Hematopoietic multipotent progenitor cell treated with erythropoietin and hydrocortisone succinate and interleukin-3 and kit ligand, for 6 days (in vitro differentiated cells): ENCODE measurements around the gene CNFN.
A peak's percentile ranks its signal among the peaks of the same experiment; 100 is the strongest.

Experiments used
- DNase-seq: peaks from one replicate; pipeline ENCODE4 v3.0.0-alpha.2; 2015

The CNFN gene

DNA sequence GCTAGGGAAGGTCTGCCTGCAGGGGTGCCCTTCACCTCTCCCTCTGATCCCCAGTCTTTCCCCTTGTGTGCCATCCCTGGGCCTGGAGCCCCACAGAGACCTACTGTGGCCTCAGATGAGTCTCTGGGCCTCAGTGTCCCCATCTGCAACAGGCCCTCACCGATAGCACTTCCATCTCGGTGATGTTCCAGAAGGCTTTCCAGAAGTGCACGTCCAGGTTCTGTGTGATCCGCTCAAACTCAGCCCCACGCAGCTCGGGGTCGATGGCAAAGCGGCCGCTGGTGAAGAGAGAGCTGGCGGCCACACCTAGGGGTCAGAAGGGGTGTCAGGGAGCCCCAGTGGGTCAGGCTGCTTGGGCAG lies 17.7 kb upstream of the CNFN start:
- DNase-seq = no peak

DNA sequence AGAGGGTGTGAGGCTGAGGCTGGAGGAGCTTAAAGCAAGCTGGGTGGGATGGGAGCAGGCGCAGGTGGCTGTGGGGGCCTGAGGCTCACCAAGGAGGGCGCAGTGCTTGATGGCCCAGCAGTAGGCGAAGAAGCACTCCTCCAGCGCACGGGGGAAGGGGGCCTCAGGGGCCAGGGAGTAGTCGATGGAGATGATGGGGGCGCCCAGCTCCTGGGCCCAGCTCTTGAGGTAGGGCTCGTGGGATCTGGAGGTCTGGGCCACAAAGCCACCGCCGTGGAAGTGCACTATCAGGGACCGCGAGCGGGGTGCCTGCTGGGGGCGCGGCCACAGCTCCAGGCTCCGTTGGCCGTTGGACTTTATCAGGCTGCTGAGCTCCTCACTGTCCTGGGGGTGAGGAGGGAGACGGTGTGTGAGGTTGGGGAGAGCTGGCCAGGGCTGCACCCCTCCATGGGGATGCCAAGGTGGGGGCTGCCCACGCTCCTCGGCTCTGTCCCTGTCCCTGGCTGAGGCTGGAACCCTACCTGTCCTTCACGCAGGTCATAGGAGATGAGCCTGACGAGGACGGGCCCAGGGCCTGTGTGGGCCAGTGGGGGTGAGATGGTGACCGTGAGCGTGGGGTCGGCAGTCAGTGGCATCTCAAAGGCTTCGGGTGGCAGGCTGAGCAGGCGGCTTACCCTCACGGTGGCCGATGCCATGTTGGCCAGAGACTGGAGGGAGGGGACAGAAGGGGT lies 17.2 kb upstream of the CNFN start:
- DNase-seq = peak; percentile 28

DNA sequence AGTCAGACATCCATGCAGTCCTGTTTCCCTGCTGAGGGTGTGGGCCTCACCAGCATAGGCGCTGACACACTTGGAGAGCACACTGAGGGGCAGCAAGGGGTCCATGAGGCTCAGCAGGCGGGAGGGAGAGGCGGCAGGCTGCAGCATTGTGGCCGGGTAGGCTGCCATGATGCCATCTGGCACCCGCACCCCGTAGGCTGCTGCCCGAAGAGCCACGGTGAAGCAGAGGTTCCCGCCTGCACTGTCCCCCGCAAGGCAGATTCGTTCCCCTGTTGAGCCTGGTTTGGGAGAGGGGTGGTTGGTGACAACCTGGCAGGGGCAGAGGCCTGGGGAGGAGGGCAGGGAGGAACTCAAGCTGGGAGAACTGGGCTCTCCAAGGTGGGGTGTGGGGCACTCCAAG lies 16.0 kb upstream of the CNFN start:
- DNase-seq = no peak

DNA sequence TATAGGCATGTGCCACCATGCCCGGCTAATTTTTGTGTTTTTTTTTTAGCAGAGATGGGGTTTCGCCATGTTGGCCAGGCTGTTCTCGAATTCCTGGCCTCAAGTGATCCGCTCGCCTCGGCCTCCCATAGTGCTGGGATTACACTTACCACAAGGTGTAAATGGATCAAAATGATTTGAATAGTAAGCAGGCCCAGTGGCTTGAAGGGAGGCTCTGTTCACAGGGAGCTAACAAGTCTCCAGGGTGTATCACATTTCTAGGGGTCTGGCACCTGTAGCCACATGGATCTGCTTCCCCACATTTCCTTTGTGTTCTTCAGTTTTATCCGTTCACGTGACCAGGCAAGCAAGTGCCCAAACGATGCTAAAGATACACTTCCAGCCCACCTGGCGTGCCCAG lies 13.5 kb upstream of the CNFN start:
- no peak for DNase-seq

DNA sequence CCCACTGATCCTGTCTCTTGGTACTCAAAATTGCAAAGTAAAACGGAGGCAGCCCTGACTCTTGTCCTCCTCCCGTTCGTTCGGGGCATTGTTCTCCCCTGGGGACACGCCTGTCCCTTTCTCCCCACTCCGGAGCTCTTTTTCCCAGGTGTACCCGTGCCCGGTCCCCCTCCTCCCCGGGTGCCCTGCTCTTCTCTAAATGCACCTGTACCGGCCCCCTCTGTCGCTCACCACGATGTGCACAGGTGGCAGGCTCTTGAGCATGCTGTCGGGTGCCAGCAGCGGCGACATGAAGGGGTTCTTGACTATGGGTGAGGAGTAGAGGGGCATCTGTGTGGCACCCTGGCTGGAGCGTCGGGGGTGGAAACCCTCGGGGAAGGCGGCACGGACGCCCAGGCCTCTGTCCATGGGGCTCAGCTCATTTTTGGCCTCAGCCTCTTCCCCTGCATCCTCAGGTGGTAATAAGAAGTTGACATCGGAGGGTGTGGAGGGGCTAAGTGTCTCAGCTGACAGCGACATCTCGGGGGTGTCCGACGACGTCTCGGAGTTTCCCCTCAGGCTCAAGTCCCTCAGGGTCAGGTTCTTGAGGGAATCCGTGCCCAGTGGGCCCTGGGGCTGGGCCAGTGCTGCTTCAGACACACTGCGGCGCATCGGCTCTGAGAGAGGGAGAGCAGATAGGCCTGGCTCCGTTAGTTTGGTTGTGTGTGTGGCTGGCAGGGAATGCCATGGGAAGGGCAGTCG lies 12.4 kb upstream of the CNFN start:
- no peak for DNase-seq

DNA sequence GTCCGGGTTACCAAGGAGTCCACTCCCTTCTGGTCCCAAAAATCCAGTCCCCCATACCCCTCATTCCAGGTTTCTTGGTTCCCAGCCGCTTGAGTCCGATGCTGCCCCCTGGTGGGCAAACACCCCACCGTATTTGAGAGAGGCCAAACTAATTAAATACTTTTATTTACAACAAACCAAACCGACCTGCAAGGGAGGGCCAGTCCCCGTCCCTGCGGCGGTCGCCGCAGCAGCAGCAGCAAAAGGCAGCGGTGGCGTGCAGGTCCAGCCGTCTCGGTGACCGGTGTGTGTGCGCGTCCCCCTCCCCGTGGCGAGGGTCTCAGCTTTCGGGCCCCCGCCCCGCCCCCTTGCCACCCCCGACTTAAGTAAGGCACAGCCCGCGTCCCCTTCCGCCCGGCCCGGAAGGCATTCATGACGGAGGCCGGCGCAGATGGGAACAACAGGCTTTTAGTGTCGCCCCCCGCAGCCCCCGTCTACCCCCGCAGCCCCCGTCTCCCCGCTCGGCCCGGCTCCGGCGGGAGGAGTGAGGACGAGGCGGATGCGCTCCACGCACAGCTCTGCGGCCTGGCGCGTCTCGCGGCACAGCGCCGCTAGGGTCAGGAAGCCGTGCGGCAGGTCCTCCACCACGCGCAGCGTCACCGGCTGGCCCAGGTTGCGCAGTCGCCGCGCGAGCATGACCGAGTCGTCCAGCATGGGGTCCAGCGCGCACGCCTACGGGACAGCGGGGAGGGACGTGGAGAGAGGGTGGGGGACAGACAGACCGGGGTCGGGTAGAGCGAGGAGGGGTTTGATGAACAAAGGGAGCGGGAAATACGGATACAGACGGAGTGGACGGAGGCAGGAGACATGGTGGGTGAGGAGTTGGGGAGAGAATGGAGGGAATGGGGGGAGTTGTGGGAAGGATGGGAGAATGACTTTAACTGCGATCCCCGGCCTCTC lies 11.5 kb upstream of the CNFN start:
- DNase-seq = peak; percentile 85

DNA sequence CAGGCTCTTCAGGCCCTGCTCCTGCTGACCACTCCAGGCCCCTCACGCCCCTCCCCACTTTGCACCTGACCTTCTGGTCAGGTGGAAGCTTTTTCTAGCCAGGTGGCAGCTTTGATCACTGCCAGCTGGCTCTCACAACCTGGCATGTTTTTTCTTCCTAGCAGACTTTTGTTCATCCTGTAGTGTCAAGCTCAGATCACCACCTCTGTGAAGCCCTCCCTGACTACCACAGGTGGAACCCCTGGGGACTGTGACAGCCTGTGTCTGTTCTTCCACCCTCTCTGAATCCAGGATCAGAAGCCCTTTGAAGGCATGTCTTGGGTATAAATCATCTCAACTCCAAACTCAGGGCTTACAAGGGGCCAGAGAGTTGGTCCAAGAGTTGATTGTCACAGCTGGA lies 10.3 kb upstream of the CNFN start:
- no peak for DNase-seq

DNA sequence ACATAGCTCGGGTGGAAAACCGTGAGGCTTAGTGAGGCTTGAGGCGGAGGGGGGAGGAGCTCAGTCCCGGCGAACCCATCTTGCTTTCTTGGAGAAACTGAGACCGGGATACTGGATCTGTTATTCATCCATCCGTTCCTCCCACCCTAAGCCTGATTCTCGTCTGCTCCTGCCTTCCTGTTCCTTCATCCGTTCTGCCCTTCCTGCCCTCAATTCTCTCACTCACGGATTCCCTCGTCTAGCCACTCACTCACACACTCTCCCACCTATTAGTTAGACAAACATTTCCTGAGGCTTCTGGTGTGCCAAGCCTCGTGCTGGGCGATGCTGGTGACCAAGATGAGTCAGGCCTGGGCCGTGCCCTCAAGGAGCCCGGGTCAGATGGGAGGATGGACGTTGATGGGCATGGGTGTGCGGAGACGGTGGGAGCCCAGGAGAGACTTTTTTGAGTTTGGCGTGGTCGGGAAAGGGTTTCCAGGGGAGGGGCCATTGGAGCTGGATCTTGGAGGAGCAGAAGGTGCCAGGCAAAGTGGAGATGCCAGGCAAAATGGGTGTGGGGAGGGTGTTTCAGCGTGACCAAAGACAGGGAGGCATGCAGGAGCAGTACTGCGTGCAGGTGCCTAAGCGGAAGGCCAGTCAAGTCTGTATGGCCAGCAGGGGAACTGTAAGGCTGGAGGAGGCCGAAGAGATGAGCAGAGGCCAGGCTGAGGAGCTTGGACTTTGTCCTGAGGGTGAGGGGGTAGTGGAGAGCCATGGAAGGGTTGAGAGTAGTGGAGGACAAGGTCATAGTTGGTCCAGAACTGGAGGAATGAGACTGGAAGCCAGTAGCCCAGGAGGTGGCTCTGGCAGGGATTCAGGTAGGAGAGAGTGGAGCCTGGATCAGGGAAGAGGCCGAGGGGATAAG lies 7.4 kb upstream of the CNFN start:
- DNase-seq = no peak

DNA sequence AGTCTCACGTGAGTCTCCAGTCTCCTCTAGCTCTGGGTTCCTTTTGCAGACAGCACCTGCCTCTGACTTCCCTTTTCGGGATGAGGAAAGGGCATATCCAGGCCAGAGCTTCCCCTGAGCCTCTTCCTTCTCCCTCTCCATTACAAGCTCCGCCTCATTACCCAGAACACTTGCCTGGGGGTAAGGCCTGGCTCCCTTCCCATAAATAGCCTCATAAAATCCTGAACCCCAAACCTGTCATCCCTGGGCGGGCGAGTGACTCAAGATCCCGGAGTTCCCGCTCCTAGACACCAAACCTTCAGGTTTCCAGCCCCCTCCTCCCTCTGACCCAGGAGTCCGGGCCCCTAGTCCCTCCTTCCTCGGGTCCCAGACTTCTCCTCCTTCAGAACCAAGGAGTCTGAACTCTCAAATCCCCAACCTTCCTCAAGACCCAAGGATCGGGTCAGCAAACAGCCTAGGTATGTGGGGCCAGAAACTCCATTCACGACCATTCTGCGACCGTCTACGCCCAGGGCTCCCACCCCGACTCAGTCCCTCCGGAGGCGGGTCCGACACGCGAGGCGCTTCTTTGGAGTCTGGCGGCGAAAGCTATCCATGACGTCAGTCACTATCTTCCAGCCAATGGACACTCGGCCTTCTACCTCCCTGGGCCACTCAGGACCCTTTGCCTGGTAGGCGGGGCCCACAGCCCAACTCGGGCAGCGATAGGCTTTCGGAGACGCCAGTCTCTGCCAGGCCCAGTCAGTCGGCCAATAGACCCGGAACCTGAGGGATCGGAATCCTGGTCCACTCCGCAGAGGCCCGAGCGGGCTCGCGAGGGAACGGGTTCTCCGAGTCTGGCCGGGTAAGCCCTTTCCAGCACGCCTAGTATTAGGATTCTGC lies 6.5 kb upstream of the CNFN start:
- DNase-seq = peak; percentile 99

DNA sequence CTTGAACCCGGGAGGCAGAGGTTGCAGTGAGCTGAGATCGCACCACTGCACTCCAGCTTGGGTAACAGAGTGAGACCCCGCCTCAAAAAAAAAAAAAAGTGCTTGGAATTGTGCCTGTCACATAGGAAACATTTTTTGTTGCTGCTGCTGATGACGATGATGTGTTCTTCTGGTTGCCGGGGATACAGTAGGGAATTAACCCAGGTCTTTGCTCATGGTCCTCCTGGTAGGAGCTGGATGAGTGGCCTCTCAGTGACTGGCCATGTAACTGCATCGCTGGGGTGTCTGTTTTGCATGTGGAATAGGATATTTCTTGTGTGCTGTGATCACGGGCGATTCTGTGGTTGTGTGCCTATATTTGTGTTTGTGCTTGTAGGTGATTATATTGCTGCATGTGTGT lies 4.7 kb upstream of the CNFN start:
- no peak for DNase-seq

DNA sequence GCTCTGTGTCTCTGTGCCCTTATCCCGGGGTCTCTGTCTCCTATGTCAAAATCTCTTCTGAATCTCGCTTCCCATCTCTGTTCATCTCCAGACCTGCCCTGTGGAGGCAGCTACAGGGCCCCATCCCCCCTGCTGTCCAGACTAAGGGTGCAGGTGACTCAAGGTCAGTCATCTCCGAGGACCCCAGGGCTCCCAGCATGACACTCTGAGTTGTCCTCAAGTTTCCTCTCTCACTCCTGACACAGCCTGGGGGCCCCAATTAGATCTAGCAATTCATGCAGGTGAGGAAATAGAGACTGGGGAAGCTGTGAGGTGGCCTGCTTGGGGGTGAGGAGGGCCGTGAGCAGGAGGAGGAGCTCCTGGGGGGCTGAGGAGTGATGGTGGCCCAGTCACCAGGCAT lies 2.1 kb upstream of the CNFN start:
- DNase-seq = no peak

DNA sequence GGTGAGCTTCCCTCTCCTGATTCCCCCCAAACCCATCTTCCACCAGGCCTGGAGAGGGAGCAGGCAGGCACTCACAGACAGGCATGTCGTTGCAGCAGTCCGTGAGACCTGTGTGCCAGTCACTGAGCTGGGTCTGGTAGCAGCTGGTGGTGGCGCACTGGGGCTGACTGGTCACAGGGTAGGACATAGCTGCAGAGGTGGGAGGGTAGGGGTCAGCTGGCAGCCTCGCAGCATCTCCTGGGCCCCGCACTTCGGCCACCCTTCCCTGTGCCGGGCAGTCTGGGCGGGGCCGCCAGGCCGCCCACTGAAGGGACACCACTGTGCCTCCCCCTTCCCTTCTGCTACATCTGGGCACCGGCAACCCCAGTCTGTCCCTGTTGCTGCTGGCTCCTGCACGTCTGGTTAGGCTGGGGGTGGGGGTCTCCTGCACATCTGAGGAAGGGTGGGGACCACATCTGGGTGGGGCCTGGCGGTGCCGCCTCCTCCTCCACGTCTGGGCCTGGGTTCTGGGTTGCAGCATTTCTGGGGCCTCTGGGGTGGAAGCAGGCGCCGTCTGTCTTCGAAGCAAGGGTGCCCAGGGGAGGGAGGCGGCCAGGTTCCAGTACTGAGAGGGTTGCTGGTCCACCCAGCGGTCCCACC lies 1.1 kb downstream of the CNFN start:
- no peak for DNase-seq

DNA sequence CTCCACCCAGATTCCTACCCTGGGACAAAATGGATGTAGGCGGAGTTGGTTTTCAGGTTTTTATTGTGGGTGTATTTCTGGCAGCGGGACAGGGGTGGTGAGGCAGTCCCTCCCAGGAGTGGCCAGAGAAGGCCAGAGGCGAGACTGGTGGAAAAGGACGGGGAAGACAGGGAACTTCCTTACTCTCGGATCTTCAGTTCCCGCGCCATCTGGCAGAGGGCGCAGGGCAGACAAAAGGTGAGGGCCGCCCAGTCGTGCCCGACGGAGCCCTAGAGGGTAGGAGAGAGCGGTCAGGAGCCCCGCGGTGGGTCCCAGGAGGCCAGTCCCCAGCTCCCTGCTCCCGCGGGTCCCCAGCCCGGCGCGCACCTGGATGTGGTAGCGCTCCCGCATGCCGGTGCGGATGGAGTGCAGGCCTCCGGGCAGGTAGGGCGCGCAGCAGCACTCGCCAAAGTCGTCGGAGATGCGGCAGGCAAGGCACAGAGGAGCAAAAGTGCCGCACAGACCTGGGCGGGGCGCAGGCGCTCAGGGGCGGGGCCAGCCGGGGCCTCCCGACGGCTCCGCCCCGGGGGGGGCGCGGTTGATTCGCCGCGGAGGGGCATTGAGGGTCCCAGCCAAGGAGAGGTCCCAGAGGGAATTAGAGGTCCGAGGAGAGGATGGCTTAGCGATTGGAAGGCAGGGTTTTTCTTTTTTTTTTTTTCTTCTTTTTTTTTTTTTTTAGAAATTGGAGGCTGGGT lies 3.0 kb downstream of the CNFN start:
- peak; percentile 76 for DNase-seq

DNA sequence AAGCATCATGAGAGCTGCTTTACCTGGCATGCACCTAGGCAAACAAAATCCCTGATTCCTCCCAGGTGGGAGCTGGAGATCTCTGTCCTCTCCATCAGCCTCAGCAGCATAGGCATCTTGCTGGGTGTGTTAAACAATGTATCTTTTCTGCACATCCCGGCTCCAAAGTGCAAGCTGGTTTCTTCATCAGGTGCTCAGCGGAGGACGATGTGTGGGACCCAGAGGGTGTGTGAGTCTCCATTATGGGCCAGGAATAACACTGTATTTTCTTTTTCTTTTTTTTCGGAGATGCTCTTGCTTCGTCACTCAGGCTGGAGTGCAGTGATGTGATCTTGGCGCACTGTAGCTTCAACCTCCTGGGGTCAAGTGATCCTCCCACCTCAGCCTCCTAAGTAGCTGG lies 9.9 kb downstream of the CNFN start:
- no peak for DNase-seq

DNA sequence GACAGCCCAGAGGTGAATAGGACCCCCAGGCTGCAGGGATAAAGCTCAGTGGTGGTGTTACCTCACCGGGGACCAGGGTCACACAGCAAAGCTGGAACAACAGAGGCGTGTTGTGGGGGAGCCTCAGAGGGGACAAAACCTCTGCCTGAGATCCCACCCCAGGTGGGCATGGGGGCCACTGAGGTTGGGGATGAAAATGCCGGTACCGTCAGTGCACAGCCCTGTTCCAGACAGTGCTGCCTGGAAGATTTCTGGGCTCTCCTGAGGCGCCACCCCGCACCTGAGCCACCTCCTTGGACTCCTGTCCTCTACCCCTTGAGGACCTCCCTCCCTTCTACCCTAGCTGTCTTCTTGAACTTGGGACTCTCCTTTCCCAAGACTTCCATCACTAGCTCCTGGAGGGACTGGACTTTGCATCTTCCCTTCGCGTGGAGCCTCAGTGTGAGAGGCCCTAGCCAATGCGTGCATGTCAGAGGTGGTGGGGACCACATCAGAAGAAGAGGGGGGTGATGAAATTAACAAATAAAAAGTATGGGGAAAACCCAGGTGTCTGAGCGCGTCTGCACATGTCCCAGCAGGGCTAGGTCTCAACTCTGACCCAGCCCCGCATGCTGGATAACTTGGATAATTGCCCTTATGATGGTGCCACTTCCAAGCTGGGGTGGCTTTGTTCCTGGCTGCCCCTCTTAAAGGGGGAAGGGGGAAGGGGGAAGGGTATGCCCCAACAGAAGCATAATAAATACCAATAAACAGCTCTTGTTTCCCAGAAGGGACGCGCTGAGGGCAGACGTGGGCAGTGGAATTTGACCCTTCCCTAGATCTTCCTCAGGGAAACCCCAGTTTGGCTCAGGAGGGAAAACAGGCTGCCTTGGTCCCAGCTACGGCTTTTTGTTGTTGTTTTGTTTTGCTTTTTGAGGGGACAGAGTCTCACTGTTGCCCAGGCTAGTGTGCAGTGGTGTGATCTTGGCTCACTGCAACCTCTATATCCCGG lies 11.6 kb downstream of the CNFN start:
- no peak for DNase-seq

DNA sequence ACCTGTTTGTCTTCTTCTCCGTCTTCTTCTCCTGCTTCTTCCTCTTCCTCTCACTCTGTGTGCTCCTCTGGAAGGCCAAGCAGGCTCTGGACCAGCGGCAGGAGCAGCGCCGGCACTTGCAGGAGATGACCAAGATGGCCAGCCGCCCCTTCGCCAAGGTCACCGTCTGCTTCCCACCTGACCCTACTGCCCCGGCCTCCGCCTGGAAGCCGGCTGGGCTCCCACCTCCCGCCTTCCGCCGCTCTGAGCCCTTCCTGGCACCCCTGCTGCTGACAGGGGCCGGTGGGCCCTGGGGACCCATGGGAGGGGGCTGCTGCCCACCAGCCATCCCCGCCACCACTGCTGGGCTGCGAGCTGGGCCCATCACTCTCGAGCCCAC lies 13.9 kb downstream of the CNFN start:
- no peak for DNase-seq

DNA sequence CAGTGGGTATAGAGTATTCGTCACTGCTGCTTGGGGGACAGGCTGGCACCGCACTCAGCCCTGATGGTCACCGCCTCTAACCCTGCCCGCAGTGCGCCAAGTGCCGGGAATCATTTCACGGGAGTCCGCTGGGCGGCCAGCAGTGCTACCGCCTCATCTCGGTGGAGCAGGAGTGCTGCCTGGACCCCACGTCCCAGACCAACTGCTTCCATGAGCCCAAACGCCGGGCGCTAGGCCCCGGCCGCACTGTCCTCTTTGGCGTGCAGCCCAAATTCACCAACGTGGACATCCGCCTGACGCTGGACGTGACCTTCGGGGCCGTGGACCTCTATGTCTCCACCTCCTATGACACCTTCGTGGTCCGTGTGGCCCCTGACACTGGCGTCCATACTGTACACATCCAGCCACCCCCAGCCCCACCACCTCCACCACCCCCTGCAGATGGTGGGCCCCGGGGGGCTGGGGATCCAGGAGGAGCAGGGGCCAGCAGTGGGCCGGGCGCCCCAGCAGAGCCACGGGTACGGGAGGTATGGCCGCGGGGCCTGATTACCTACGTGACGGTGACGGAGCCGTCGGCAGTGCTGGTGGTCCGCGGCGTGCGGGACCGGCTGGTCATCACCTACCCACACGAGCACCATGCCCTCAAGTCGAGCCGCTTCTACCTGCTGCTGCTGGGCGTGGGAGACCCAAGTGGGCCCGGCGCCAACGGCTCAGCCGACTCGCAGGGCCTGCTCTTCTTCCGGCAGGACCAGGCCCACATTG lies 14.5 kb downstream of the CNFN start:
- DNase-seq = no peak

DNA sequence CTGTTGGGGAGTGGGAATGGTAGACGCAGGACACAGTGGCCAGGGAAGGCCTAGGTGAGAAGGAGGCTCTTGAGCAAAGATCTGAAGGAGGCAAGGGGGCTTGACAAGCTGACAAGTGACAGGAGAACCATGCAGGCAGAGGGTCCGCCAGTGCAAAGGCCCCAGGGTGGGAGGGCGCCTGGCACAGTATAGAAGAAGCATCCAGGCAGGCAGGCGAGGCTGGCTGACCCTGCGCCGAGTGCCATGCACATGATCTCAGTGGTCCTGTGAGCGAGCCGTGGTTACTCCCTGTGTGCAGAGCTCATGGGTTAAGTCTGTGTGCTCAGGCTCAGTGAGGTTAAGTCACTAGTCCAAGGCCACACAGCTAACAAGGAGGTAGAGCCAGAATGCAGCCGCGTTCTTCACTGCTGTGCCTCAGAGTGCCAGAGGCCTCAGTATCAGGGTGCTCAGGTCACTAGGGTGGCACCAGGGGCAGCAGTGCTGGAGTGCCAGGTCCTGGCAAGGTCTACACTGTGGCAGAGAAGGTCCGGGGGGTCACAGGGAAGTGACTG lies 15.2 kb downstream of the CNFN start:
- no peak for DNase-seq
